HG03354 (cell line): ENCODE results near the gene PRM3.
"Not testable (repeated sequence)": the region's sequence is repeated elsewhere in the genome, so short reads cannot be mapped to it uniquely, and the experiment has no call there.

ENCODE experiments used
- ATAC-seq: cut with Tn5 transposase; IDR thresholded peaks from one replicate; pipeline ENCODE4 v1.9.1; 2021; ENCODE audit warnings: mild to moderate bottlenecking; ENCODE audit not compliant: unreplicated experiment, poor library complexity, severe bottlenecking

The PRM3 gene

DNA sequence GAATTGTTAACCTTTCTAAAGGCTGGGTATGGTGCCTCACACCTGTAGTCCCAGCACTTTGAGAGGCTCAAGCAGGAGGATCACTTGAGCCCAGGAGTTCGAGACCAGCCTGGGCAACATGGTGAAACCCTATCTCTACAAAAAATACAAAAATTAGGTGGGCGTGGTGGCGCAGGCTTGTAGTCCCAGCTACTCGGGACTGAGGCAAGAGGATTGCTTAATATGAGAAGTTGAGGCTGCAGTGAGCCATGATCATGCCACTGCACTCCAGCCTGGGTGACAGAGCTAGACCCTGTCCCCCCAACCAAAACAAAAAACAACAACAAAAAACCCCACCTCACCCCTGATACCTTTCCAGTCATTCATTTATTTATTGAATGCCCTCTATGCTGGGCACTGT lies 16.3 kb upstream of the PRM3 start:
- ATAC-seq, result not testable (repeated sequence)

DNA sequence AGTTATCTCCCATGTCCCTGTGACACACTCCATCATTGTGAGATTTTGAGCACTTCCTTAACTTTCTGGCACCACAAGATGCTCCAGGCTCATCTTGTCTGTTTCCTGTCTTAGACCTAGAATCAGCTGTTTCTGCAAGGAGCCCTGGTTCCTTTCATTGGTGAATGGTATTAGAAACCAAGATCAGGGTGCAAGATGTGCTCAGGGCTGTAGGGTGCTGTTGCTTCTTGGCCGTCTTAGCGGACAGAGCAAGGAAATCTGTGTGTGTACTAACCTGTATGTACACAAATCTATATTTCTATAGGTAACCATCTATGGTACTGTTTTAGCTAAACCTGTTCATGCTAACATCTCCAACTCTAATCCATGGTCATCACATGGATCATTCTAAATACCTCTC lies 15.8 kb upstream of the PRM3 start:
- ATAC-seq, result no peak

DNA sequence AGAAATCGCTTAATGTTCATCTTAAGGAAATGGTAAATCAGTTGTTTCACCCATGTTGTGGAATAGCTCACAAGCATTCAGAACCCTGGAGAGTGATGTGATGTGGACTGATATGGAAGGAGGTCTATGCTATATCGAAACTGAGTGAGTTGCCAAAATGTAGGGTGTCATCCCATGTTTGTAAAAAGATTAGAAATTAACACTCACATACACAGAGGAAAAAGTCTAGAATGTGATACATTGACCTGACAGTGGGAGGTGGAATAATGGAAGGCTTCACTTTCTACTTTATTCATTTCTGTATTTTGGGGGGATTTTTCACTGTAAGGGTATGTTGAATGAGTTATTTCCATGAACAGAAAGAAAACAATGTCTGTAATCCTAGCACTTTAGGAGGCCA lies 12.4 kb upstream of the PRM3 start:
- no peak for ATAC-seq

DNA sequence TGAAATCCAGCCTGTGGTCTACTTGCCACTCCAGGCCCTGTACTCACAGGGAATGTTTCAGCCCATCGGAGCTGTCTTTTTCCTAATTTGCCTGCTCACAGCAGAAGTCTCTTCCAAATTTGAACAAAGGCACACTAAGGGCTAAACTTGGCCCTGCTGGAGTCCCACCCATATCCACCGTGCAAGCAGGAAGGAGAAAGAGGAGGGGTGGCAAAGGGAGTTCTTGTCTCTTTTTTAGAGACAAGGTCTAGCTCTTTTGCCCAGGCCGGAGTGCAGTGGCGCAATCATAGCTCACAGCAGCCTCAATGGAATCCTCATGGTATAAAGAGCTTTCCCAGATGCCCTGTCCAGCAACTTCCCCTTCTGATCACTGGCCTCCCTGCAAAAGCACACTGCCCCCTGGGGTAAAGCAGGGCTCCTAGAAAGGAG lies 10.4 kb upstream of the PRM3 start:
- no peak for ATAC-seq

DNA sequence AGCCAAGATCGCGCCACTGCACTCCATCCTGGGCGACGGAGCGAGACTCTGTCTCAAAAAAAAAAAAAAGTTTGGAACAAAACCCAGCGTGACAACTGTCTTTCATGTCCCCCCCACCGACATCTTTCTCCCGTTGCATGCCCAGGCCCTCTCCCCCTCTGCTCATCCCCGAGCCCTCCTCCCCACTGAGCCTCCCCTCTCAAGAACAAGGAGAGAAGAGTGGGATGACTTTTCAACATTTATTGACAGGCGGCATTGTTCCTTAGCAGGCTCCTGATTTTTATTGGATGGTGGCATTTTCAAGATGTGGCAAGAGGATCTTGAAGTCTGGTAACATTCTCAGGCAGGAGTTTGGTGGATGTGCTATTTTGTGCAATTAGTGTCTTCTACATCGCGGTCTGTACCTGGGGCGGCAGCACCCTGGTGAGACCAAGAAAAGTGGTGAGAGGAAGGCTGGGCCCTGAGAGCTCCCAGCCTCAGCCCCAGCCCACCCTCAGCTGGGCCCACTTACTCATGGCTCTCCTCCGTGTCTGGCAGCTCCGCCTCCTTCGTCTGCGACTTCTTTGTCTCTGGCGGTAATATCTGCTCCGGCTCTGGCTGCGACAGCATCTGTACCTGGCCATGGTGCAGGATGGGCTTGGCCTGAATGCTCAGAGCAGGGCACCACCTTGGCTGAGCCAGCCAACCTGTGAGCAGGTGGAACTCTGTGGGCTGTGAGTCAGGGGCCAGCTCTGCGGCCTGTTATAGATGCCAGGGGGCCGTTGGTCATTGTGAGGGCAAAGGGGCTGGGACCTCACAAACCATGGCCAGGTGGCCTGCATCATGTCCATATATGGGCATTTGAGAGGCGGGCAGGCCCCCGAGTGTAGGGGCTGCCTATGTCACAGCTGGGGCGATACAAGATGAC lies 7.4 kb upstream of the PRM3 start, which contains the start of gene PRM1:
Gene PRM1 (minus strand): TSS at position 715 of the 907 bp plus-strand sequence. CDS start 92 bp downstream, at position 623.
- no peak for ATAC-seq

DNA sequence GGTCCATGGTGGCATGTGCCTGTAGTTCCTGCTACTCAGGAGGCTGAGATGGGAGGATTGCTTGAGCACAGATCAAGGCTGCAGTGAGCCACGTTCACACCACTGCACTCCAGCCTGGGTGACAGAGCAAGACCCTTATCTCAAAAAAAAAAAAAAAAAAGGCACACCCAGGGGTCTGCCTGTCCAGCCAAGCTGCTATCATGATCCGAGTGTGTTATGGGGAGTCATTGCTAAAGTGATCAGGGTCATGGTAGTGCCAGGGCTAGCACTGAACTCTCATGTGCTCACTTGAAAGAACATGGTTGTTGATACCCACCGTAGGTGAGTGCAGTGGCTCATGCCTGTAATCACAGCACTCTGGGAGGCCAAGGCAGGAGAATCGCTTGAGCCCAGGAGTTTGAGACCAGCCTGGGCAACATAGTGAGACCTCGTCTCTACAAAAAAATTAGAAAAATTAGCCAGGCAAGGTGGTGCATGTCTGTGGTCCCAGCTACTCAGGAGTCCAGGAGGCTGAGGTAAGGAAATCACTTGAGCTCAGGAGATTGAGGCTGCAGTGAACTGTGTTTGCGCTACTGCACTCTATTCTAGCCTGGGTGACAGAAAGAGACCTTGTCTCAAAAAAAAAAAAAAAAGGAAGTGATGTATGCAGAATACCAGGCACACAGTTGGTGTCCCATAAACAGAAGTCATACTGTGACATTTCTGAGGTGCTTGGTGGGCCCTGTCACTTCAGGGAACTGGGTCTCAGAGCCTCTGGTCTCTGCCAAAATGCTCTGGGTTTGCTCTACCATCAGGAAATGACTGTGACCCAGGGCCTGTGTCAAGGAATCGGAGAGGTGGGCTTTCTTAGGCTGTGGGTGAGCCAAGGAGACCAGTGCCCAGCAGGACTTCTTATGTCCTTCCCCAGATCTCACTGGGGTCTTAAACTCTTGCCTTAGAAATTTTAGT lies 5.5 kb upstream of the PRM3 start:
- ATAC-seq, result no peak

DNA sequence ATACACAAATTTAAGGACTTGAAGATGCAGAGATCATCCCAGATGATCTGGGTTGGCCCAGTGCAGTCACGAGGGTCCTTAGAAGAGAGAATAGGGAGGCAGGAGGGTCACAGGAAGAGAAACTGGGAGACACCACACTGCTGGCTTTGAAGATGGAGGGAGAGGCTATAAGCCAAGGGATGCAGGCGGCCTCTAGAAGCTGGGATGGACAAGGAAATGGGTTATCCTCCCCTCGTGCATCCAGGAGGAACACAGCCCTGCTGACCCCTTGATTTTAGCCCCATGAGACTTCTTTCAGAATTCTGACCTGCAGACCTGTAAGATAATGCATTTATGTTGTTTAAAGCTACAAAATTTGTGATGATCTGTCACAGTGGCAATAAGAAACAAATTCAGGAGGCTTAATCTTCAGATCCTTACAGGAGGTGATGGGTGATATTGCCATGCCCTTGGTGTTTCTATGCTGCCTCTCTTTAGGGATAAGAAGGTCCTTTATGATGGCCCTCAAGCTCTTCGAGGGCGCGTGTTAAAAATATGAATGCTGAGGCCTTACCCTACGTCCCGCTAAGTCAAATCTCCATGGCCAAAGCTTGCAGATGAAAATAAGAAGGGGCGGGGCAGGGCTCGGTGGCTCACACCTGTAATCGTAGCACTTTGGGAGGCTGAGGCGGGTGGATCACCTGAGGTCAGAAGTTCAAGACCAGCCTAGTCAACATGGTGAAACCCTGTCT lies 4.3 kb upstream of the PRM3 start:
- ATAC-seq, result no peak

- no peak for ATAC-seq
Measured at GRCh38 chr16:11276896-11277593, 3.6 kb upstream of the PRM3 start.

DNA sequence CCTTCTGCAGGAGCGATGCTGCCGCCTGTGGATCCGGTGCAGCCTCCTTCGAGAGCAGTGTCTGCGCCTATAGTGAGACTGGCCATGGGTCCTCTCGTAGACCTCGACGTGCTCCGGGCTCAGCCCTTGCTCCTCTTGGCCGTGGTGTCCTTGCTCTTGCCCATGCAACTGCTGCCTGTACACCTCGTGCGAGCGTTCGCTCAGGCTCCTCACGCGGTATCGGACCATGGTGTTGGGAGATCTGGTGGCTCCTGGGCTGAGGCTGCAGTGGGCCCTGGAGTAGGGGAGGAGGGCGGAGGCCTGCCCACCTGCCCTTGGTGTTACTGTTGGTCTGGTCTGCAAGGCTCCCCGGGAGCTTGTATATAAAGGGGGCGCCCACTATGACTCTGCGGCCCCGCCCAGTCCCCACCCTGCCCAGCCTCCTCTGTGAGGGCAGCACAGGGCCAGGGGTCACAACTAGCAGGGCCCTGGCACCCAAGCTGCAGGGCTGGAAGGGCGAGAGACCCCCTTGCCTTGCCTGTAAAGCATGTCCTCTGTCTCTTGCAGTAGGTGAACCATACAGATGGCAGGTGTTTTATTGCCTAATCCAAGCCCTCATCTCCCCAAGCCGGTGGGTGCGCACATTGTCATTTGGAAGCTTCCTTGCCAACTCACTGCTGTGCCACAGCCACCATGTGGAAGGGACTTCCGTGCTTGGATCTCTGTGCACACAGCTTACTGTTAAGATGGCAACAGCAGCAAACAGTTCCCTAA lies 2.9 kb upstream of the PRM3 start, which contains the start of gene PRM2:
Gene PRM2 (minus strand): TSS at position 338 of the 753 bp plus-strand sequence. CDS start 110 bp downstream, at position 228.
- no peak for ATAC-seq

GRCh38 chr16:11274964-11275363 lies 1.5 kb upstream of the PRM3 start:
- no peak for ATAC-seq

GRCh38 chr16:11273721-11274324 lies 394 bp upstream of the PRM3 start:
- no peak for ATAC-seq

DNA sequence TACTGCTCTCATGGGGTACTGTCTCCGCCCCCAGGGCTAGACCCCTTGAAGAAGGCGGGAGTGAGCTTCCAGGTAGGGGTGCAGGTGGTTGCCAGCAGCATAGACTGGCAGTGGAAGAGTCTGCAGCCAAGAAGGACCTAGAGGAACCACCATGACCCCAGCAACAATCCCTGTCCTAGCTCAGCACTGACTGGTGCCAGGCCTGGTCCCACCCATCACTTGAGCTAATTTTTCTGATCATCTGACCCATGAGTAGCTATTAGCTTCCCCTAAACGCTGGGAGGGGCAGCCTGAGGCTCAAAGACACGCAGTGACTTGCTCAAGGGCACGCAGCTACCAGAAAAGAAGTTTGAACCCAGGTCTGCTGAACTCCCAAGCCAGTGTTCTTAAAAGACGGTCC lies 945 bp downstream of the PRM3 start:
- ATAC-seq, result no peak

DNA sequence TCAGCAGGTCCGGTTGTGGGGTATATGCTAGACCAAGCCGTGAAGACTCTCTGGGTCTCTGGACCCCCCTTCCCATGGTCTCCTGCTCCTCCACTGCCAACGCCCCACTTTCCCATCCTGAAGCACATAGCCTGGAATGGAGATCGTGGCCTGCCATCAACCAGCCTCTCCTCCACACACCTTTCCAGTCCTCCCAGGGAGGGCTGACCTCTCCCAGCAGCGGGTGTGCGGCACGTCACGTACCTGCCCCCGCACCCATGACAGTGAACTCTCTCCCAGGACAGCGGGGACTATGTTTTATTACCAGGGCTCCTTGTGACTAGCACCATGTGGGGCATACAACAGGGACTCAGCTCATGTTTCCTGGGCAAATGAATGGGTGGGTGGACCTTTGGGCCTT lies 1.8 kb downstream of the PRM3 start:
- ATAC-seq, result no peak

DNA sequence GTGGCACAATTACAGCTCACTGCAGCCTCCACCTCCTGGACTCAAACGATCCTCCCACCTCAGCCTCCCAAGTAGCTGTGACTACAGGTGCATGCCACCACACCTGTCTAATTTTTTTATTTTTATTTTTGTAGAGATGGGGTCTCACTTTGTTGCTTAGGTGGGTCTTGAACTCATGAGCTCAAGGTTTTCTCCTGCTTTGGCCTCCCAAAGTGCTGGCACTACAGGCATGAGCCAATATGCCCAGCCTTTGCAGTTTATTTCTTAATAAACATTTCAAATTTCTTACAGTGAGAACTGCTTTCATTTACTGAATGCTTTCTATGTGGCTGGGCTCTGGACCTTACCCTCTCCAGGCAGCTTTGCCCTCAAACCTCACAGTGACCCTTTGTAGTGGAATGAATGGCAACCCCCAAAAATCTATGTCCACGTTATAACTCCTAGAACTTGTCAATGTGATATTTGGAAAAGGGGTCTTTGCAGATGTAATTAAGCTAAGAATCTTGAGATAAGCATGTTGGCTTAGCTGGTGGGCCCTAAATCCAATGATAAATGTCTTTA lies 2.7 kb downstream of the PRM3 start:
- ATAC-seq, result no peak

- ATAC-seq, result no peak
Measured at GRCh38 chr16:11268921-11269375, 4.5 kb downstream of the PRM3 start, which contains the start of gene TNP2. Gene TNP2 (minus strand): TSS chr16:11269325. CDS start chr16:11269262, 63 bp downstream.

- no peak for ATAC-seq
Measured at GRCh38 chr16:11265124-11265523, 8.3 kb downstream of the PRM3 start.

- ATAC-seq, result no peak
Measured at GRCh38 chr16:11264155-11264832, 9.1 kb downstream of the PRM3 start.
